Measurements from ENCODE around the gene RASEF.

The RASEF gene

DNA sequence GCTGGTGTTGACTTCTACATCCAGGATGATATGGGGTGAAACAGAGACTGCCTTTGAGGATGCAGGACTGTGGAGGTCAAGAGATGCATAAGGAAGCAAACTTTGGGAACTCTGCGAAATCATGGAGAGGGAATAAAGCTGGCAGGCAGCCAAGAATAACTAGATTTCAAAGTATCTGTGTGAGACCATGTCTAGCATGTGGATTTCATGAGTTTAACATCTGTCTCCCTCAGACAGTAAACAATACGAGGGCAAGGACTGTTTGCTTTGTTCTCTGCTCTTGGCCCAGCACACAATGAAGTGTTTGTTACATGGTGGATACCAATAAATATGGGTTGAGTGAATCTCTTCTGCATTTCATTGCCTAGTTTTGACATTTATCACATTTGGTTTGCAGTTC lies 71.3 kb downstream of the RASEF start:
- H3K4me3 ChIP-seq (ENCODE audit: low read depth, low read length): no peak overlapping the region
- TF ChIP-seq, protein P1, sequence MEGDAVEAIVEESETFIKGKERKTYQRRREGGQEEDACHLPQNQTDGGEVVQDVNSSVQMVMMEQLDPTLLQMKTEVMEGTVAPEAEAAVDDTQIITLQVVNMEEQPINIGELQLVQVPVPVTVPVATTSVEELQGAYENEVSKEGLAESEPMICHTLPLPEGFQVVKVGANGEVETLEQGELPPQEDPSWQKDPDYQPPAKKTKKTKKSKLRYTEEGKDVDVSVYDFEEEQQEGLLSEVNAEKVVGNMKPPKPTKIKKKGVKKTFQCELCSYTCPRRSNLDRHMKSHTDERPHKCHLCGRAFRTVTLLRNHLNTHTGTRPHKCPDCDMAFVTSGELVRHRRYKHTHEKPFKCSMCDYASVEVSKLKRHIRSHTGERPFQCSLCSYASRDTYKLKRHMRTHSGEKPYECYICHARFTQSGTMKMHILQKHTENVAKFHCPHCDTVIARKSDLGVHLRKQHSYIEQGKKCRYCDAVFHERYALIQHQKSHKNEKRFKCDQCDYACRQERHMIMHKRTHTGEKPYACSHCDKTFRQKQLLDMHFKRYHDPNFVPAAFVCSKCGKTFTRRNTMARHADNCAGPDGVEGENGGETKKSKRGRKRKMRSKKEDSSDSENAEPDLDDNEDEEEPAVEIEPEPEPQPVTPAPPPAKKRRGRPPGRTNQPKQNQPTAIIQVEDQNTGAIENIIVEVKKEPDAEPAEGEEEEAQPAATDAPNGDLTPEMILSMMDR (IDR thresholded peaks at IDR 0.05; ENCODE audit: low read depth, low read length, missing control alignments): no peak
- no peak for DNase-seq (ENCODE audit: low read depth)
- in situ Hi-C loops (cut with HindIII; ENCODE audit: low sequenced_read_pairs): no loop called here

DNA sequence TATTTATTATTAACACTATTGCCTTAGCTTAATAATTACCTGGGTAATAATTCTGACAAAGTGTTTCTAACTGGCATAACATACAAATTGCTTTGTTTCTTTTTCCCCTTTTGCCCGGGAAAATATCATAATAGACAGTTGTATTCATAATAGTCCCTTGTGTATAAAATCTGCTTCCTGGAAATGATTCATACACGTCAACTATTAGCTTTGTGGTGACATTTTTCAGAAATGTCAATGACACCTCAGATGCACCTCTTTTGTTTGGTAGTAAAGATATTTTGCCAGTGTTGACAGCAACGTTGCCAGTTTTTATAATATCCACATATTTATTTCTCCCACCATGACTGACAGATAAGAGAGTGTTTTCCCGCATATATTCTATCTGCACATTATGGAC lies 73.0 kb downstream of the RASEF start:
- TF ChIP-seq, protein P1 (IDR thresholded peaks at IDR 0.05; ENCODE audit: low read depth, low read length, missing control alignments): no peak
- H3K4me3 ChIP-seq (ENCODE audit: low read depth, low read length): no peak overlapping the region
- in situ Hi-C loops (cut with HindIII; ENCODE audit: low sequenced_read_pairs): no loop called here
- DNase-seq (ENCODE audit: low read depth): no peak

DNA sequence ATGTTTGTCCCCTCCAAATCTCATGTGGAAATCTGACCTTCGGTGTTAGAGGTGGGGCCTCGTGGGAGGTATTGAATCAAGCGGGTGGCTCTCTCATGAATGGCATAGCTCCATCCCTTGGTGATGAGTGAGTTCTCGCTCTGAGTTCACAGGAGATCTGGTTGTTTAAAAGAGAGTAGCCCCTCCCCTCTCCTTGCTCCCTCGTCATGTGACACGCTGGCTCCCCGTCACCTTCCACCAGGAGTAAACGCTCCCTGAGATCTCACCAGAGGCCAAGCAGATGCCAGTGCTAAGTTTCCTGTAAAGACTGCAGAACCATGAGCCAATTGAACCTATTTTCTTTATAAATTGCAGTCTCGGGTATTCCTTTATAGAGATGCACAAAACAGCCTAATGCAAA lies 74.5 kb downstream of the RASEF start:
- no peak overlapping the region for H3K4me3 ChIP-seq (ENCODE audit: low read depth, low read length)
- DNase-seq (ENCODE audit: low read depth): no peak

DNA sequence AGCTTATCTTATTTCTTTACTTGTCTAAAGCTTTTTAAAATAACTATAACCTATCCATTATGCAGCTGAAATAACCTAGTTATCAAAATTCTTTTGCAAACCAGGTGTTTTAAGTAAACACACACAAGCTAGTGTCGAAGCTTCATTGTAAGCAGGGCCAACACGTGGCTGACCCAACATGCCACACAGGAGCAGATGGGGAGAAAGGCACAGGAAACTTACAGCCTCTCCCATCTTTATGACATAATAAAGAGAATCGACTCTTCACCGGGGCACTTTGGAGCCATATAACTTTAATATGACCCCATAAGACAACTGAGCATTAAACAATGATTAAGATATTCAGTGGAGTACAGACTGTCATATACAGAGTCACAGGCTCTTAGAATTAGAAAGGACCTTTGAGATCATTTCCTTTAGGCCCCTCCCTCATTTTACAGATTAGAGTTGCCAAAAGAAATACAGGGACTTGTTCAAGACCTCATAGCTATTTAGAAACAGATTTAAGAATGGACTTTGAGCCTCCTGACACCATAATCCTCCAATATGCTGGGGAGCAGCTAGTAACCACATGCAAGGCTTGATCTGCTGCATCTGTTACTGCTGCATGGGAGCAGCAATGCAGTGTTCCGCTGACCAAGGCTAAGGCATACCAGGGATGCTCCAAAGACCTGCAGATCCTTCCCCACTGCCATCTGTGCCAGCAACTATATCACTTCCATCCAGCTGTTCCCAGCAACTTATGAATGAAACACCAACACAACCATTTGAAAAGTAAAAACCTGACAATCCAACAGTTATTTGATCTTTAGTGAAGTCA lies 75.4 kb downstream of the RASEF start:
- TF ChIP-seq, protein P1 (IDR thresholded peaks at IDR 0.05; ENCODE audit: low read depth, low read length, missing control alignments): no peak
- no peak overlapping the region for H3K4me3 ChIP-seq (ENCODE audit: low read depth, low read length)
- in situ Hi-C loops (cut with HindIII; ENCODE audit: low sequenced_read_pairs): no loop called here
- no peak for DNase-seq (ENCODE audit: low read depth)

More for the DNA sequence above, 74.5 kb downstream of the RASEF start:
- in situ Hi-C loops (cut with HindIII; ENCODE audit: low sequenced_read_pairs): no loop called here
- TF ChIP-seq, protein P1 (IDR thresholded peaks at IDR 0.05; ENCODE audit: low read depth, low read length, missing control alignments): no peak

DNA sequence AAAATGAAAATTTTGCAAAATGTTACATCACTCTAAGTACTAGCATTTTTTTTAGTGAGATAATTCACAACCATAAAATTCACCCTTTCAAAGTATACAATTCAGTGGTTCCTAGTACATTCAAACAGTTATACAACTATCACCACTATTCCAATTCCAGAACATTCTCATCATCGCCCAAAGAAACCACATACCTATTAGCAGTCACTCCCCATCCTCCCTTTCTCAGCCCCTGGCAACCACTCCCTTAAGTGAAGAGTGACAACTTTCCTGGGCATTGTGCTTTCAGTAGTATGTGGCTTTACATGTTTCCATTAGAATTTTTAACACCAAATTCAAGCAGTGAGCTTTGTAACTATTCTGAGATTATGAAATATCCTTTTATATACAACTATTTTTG lies 81.4 kb downstream of the RASEF start:
- no peak overlapping the region for H3K4me3 ChIP-seq (ENCODE audit: low read depth, low read length)
- in situ Hi-C loops (cut with HindIII; ENCODE audit: low sequenced_read_pairs): no loop called here
- TF ChIP-seq, protein P1 (IDR thresholded peaks at IDR 0.05; ENCODE audit: low read depth, low read length, missing control alignments): no peak
- no peak for DNase-seq (ENCODE audit: low read depth)

DNA sequence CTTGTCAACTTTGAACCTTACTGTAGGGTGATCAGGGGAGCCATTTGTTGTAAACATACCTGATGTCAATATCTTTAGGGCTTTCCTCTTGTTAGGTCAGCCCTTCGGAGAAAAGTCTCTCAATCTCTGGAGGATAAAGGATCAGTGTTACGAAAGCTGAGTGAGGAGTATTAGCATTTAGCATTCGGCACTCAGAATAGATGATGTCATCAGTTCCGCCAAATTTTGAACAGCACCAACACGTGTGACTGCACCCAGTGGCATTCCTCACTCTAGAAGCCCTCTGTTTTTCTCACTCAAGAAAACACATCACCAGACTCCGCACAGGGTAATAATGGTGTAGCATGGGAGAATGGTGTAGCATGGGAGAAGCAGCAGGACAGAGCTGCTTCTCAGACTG lies 87.8 kb downstream of the RASEF start:
- no peak overlapping the region for H3K4me3 ChIP-seq (ENCODE audit: low read depth, low read length)
- in situ Hi-C loops (cut with HindIII; ENCODE audit: low sequenced_read_pairs): no loop called here
- DNase-seq (ENCODE audit: low read depth): no peak
- TF ChIP-seq, protein P1 (IDR thresholded peaks at IDR 0.05; ENCODE audit: low read depth, low read length, missing control alignments): no peak
